IPS-20b (cell line): ENCODE data around the gene ADIPOQ.
"Not testable (repeated sequence)": the region's sequence is repeated elsewhere in the genome, so short reads cannot be mapped to it uniquely, and the experiment has no call there.

ENCODE experiments used
- H3K27ac ChIP-seq: one replicate; pipeline ENCODE4 v1.5.1; 2013; ENCODE audit warnings: low read length
- H3K27me3 ChIP-seq: 2 replicates; pipeline ENCODE4 v1.6.1; 2013; ENCODE audit warnings: mild to moderate bottlenecking, low read length, inconsistent platforms; ENCODE audit not compliant: insufficient read depth
- H3K36me3 ChIP-seq: 2 replicates; pipeline ENCODE4 v1.6.1; 2013; ENCODE audit warnings: low read depth, mild to moderate bottlenecking, inconsistent platforms, low read length, moderate library complexity; ENCODE audit not compliant: insufficient read depth
- H3K4me1 ChIP-seq: 2 replicates; pipeline ENCODE4 v1.6.1; 2013; ENCODE audit warnings: mild to moderate bottlenecking, control low read depth, inconsistent platforms, low read length, moderate library complexity; ENCODE audit not compliant: insufficient read depth
- H3K4me3 ChIP-seq: 2 replicates; pipeline ENCODE4 v1.5.1; 2013; ENCODE audit warnings: mild to moderate bottlenecking, low read length, inconsistent platforms
- H3K9ac ChIP-seq: 2 replicates; pipeline ENCODE4 v1.6.1; 2013; ENCODE audit warnings: low read depth, mild to moderate bottlenecking, inconsistent platforms, low read length, moderate library complexity
- H3K9me3 ChIP-seq: 2 replicates; pipeline ENCODE4 v1.6.1; 2013; ENCODE audit warnings: mild to moderate bottlenecking, low read depth, low read length, inconsistent platforms; ENCODE audit not compliant: insufficient read depth

The ADIPOQ gene

GRCh38 chr3:186854146-186854545, 11.6 kb downstream of the ADIPOQ start:
- H3K36me3 ChIP-seq: no peaks in the 10 kb centered on the region
- no peaks in the 10 kb centered on the region for H3K9me3 ChIP-seq
- no peak overlapping the region for H3K9ac ChIP-seq
- no peaks in the 10 kb centered on the region for H3K27me3 ChIP-seq
- H3K4me1 ChIP-seq: no peaks in the 10 kb centered on the region
- no peak overlapping the region for H3K27ac ChIP-seq
- no peak overlapping the region for H3K4me3 ChIP-seq

GRCh38 chr3:186854954-186855353, 12.4 kb downstream of the ADIPOQ start:
- H3K27ac ChIP-seq: no peak overlapping the region
- H3K4me3 ChIP-seq: no peak overlapping the region
- H3K36me3 ChIP-seq: no peaks in the 10 kb centered on the region
- H3K9ac ChIP-seq: no peak overlapping the region
- H3K4me1 ChIP-seq: no peaks in the 10 kb centered on the region
- H3K9me3 ChIP-seq: no peaks in the 10 kb centered on the region
- no peaks in the 10 kb centered on the region for H3K27me3 ChIP-seq

DNA sequence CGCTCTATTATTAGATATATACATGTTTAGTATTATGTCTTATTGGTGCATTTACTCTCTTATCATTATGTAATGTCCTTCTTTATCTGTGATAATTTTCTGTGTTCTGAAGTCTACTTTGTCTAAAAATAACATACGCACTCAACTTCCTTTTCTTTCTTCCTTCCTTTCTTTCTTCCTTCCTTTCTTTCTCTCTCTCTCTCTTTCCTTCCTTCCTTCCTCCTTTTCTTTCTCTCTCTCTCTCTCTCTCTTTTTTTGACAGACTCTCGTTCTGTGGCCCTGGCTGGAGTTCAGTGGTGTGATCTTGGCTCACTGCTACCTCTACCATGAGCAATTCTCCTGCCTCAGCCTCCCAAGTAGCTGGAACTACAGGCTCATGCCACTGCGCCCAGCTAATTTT, 15.2 kb downstream of the ADIPOQ start:
- no peaks in the 10 kb centered on the region for H3K9me3 ChIP-seq
- no peak overlapping the region for H3K9ac ChIP-seq
- no peak overlapping the region for H3K4me3 ChIP-seq
- no peaks in the 10 kb centered on the region for H3K36me3 ChIP-seq
- no peaks in the 10 kb centered on the region for H3K27me3 ChIP-seq
- no peak overlapping the region for H3K27ac ChIP-seq
- no peaks in the 10 kb centered on the region for H3K4me1 ChIP-seq

DNA sequence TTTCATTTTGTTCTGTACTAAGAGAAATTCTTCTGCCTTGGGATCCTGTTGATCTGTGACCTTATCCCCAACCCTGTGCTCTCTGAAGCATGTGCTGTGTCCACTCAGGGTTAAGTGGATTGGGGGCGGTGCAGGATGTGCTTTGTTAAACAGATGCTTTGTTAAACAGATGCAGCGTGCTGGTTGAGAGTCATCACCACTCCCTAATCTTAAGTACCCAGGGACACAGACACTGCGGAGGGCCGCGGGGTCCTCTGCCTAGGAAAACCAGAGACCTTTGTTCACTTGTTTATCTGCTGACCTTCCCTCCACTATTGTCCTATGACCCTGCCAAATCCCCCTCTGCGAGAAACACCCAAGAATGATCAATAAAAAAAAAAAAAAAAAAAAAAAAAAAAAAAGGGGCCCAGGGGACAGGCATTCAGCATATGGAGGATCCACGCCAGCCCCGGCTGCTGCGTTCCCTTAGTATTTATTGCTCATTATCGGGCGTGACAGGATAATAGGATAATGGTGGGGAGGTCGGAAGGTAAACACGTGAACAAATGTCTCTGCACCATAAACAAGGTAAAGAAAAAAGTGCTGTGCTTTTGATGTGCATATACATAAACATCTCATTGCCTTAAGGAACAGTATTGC, 22.8 kb downstream of the ADIPOQ start:
- H3K9me3 ChIP-seq, H3K4me3 ChIP-seq, H3K9ac ChIP-seq, H3K36me3 ChIP-seq, H3K27me3 ChIP-seq, H3K27ac ChIP-seq, H3K4me1 ChIP-seq: not testable (repeated sequence)

- H3K4me3 ChIP-seq, H3K36me3 ChIP-seq, H3K27me3 ChIP-seq, H3K9ac ChIP-seq, H3K4me1 ChIP-seq, H3K27ac ChIP-seq, H3K9me3 ChIP-seq: not testable (repeated sequence)
Observed at GRCh38 chr3:186866095-186866494, 23.6 kb downstream of the ADIPOQ start.

DNA sequence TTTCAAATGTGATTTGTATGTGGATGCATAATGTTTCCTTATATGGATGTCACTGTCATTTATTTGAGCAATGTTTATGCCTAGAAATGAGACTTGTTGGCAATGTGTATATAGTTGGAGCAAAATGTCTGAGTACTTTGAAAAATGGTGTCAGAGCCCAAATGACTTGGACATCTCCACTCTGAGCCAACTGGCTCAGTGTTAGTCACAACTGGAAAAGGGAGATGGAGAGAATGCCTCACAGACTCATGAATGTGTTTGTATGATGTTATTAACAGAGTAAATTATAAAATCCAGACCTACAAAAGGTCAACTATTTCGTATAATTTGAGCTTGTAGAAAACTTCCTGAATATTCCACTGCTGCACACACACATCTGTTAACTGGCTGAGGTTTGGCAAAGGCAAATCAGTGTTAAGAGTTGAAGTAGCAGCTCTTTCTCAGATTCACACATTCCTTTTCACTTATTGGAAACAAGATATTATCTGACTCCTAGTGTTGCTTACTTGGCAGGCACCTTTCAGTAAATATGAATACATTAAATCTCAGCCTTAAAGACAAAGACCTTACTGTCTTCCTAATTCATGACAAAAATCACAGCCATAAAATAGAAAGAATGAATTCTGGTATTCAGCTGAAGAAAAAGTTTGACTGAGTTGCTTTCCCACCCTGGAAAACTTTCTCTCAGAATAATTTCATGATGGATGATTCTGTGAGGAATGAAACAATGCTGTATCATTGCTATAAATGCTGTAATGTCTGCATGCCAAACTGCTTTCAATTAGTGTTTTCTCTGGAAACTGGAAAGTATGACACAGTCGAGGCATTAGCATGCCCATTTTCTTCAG, 27.0 kb downstream of the ADIPOQ start:
- no peak overlapping the region for H3K4me3 ChIP-seq
- no peaks in the 10 kb centered on the region for H3K27me3 ChIP-seq
- H3K9ac ChIP-seq: no peak overlapping the region
- no peak overlapping the region for H3K27ac ChIP-seq
- H3K36me3 ChIP-seq: no peaks in the 10 kb centered on the region
- H3K4me1 ChIP-seq: no peaks in the 10 kb centered on the region
- no peaks in the 10 kb centered on the region for H3K9me3 ChIP-seq

DNA sequence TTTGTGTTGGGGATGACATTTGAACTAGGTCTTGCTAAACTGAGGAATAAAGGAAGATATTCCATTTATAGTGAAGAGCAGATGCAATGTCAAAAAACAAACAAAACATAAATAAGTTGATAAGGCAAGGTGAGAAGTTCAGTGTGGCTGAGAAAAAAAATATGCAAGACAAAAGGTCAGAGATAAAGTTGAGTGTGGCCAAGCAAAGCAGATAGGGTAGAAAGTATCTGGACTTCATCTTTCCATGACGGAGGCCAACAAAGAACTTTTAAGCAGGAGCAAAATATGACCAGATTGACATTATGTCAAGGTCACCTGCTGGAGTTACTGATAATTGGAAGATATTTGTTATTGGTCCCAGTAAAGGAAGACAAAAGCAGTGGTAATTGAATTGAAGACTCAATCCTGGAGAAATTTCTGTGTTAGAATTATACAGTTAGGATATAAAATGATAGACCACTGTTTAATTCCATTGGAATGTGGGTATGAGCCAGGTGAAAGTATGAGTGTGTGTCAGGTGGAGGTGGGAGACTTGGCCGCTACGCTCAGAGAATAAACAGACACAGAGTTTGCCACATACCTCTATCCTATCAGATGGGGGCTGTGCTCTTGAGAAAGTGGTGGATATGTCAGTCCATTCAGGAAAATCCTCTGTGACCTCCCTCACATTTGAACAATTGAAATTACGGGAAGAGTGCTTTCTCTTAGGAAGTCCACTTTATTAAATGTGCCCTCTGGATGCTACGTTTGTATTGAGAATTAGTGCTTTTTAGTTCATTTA, 28.1 kb downstream of the ADIPOQ start:
- Histone ChIP-seq H3K9ac (no peak overlapping the region), H3K4me3 (no peak overlapping the region), H3K27ac (no peak overlapping the region), H3K27me3 (no peaks in the 10 kb centered on the region), H3K36me3 (no peaks in the 10 kb centered on the region), H3K9me3 (no peaks in the 10 kb centered on the region), H3K4me1 (no peaks in the 10 kb centered on the region)

DNA sequence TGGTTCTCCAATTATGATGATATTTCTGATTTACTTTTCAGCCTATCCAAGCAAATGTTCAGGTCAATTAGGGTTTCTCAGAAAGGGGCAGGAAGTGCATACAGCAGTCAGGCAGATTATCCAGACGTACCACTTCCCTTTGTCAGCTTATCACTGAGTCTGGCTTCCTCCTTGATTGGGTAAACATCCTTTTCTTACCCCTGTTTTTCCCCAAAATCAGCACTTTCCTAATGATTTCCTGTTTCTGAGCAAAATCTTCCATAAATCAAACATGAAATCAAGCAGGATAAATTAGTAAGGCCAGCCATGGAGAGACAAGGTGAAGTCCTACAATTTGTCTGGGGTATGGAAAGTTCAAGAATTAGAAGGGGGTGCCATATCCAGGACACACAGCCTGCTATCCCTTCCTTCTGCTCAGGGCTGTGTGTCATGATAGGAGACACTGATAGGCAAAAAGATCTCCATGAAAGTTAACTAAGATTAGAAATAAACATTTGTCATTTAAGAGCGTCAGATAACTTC, 29.0 kb downstream of the ADIPOQ start:
- H3K9ac ChIP-seq: no peak overlapping the region
- H3K4me1 ChIP-seq: no peaks in the 10 kb centered on the region
- no peak overlapping the region for H3K27ac ChIP-seq
- H3K4me3 ChIP-seq: no peak overlapping the region
- H3K36me3 ChIP-seq: no peaks in the 10 kb centered on the region
- no peaks in the 10 kb centered on the region for H3K27me3 ChIP-seq
- 0 out of 2 replicates have a peak, but pooled peaks cover under 1% of the 10 kb centered on the region for H3K9me3 ChIP-seq

DNA sequence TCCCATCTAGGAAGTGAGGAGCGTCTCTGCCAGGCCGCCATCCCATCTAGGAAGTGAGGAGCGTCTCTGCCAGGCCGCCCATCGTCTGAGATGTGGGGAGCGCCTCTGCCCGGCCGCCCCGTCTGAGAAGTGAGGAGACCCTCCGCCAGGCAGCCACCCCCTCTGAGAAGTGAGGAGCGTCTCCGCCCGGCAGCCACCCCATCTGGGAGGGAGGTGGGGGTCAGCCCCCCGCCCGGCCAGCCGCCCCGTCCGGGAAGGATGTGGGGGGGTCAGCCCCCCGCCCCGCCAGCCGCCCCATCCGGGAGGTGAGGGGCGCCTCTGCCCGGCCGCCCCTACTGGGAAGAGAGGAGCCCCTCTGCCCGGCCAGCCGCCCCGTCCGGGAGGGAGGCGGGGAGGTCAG, 31.3 kb downstream of the ADIPOQ start:
- not testable (repeated sequence) for H3K27ac ChIP-seq, H3K4me1 ChIP-seq

DNA sequence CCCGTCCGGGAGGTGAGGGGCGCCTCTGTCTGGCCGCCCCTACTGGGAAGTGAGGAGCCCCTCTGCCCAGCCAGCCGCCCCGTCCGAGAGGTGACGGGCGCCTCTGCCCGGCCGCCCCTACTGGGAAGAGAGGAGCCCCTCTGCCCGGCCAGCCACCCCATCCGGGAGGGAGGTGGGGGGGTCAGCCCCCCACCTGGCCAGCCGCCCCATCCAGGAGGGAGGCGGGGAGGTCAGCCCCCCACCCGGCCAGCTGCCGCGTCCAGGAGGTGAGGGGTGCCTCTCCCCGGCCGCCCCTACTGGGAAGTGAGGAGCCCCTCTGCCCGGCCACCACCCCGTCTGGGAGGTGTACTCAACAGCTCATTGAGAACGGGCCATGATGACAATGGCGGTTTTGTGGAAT, 31.7 kb downstream of the ADIPOQ start:
- H3K4me1 ChIP-seq, H3K27me3 ChIP-seq: not testable (repeated sequence)

More for the DNA sequence above, 31.3 kb downstream of the ADIPOQ start:
- not testable (repeated sequence) for H3K4me3 ChIP-seq, H3K9ac ChIP-seq, H3K36me3 ChIP-seq, H3K27me3 ChIP-seq, H3K9me3 ChIP-seq

DNA sequence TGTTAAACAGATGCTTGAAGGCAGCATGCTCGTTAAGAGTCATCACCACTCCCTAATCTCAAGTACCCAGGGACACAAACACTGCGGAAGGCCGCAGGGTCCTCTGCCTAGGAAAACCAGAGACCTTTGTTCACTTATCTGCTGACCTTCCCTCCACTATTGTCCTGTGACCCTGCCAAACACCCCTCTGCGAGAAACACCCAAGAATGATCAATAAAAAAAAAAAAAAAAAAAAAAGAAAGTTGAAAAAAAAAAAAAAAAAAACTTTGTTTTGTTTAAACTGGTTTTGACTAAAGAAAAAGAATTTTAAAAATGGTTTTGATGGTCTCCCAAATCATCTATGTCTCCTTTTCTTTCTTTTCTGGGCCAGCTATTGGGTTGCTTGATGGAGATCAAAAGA, 32.3 kb downstream of the ADIPOQ start:
- not testable (repeated sequence) for H3K4me1 ChIP-seq

More for the DNA sequence above, 31.7 kb downstream of the ADIPOQ start:
- H3K9ac ChIP-seq, H3K27ac ChIP-seq, H3K4me3 ChIP-seq, H3K36me3 ChIP-seq, H3K9me3 ChIP-seq: not testable (repeated sequence)

More for the DNA sequence above, 32.3 kb downstream of the ADIPOQ start:
- H3K9ac ChIP-seq, H3K4me3 ChIP-seq, H3K27ac ChIP-seq, H3K9me3 ChIP-seq, H3K27me3 ChIP-seq, H3K36me3 ChIP-seq: not testable (repeated sequence)
